HG03565 (cell line): ENCODE results near the gene NCAM2.

ENCODE experiments used
- ATAC-seq: cut with Tn5 transposase; IDR thresholded peaks from one replicate; pipeline ENCODE4 v1.9.1; 2021; ENCODE audit warnings: mild to moderate bottlenecking, moderate library complexity; ENCODE audit not compliant: unreplicated experiment

The NCAM2 gene

DNA sequence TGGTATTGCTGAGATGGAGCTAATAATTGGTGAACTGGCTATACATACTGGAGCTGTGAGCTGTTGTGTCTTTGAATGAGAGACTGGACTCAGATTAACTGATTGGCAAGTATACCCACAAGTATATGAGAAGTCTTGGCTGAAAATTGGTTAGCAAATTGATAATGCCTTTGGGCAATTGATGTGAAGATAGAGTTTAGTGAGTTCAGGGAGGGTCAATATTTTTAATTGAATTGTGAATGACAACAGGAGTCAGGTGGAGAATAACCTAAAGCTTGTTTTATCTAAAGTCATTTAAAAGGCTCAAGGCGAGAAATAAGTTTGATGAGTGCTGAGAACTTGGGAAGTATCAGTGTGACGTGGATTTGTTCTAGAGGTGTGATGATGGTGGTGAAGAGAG lies 27.5 kb downstream of the NCAM2 start:
- no peak for ATAC-seq

DNA sequence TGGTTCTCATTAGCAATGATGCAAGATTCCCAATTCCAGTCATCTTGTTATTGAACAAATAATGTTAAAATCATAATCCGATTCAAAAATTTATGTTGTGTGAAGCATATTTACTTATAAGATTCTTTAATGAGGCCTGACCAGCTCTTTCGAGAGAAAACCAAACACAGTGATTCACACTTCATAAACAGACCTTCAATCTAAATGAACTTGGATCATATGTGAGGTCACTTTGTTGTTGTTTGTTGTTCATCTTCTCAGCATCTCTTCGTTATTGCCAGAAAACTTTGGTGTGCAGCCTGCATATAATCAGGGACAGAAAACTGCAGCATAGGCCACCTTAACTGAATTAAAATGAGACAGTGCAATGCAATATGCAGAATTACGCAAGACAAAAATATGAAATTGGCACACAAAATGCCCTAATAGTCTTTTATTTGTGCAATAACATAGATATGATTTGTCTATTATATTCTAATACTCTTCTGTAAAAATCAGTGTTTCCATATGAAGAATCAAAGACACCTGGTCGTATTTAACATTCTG lies 30.1 kb downstream of the NCAM2 start:
- ATAC-seq = no peak

DNA sequence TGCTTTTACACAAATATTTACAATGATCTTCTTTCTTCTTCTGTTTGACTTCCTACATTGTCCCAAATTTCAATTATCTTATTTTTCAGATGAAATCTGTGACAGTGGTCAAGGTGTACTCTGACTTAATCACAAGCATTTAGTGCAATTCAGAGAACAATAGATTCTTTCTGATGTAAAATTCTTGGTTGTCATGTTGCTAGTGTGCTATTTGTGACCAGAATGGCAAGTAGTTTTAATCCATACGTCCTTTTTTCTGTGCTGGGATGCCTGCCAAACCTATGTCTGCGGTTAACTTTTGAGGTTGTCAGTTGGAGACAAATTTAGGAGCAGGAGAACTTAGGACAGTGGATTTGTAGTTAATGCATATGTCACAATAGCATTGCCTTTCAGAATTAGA lies 31.0 kb downstream of the NCAM2 start:
- ATAC-seq = no peak

- no peak for ATAC-seq
These were observed 32.1 kb downstream of the NCAM2 start for GRCh38 chr21:21030311-21030710.

GRCh38 chr21:21034036-21034435 lies 35.8 kb downstream of the NCAM2 start:
- no peak for ATAC-seq

DNA sequence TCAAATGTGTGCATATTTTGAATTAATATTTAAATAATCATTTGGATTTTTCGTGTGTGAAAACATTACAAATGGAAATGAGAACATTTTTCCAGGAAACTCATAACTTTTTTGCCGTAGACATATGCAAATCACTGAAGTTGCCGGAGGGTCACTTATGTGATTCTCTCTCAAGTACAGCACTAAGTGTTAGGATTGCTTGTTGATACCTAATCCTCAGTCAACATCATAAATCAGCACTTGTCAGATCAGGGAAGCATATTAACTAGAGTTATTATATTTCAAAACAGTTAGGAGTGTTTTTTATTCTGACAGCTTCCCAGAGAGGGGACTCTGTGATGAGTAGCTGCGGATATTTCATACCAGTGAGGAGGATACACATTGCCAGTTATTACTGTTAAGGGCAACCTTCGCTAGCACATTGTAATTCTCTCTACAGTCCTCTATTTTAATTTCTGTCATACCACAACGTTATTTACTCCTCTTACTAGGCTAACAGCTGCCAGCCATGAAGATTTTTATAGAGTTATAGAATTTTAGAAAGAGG lies 41.5 kb downstream of the NCAM2 start:
- no peak for ATAC-seq

DNA sequence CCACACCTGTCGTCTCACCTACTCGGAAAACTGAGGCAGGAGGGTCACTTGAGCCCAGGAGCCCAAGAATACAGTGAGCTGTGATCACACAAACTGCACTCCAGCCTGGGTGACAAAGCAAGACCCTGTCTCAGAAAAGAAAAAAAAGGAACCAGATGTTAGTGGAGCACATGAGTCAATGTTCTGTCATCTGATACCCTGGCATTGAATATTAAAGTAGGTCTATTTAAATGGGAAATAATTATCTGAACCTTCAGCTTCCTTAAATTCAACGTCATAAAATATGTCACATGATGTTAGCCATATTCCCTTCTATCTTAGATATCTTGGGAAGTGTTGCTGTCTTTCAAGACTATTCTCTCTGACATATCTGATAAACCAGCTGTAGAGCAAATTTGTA lies 47.3 kb downstream of the NCAM2 start:
- ATAC-seq = no peak

GRCh38 chr21:21046063-21046462 lies 47.9 kb downstream of the NCAM2 start:
- ATAC-seq = no peak

DNA sequence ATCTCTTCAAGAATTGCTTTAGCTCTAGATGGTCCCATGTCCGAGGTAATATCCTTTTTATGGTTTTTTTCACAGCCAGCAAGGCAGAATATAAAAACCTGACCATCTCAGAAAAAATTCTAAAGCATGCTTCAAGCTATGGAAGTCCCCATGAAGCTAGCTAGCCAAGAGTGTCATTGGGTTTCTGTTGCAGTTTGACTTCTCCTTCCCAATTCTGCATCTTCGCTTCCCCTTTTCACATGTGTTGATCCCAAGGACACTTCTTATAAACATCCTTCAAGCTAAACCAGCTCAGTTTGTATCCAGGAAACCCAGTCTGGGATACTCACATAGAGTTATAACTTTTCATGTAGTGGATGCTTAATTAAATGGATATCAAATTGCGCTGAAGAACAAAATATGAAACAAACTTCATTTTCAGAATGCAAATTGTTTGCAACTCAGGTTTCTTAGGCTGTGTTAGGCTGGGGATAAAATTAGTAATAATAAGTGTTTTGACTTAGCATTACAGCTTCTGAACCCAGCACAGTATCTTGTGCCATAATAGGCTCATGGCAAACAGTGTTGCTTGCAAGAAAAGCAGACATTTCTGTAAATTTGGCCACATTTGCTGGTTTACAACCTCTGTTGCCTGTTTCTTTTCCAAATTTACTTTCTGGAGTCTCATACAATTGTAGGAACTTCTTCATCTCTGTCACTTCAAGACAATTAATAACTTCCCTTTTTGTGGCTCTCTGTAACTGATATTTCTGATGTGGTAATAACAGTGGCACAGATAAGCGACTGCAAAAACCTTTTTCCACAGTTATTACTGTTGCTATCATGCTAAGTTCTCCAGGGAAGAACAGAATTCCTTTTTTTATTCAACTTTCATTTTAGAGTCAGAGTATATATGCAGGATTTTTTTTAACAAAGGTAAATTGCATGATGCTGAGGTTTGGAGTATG lies 53.2 kb downstream of the NCAM2 start:
- no peak for ATAC-seq

DNA sequence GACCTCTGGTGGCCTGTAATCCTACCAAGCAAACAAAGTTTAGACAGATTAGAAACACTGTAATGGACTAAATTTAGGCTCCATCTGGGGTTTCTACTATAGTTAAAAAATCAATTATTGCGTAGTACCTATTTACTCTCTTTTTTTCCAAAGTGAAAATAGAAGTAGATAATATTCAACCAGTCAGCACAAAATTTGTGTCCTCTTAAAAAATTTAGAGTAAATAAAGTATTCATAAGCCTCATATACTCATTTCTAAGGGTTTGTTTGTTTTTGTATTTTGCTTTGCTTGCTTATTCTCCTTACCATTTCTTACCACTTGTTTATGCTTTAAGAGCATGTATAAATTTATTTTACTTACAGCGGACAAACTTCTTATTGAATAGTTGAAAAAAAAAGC lies 54.5 kb downstream of the NCAM2 start:
- no peak for ATAC-seq

DNA sequence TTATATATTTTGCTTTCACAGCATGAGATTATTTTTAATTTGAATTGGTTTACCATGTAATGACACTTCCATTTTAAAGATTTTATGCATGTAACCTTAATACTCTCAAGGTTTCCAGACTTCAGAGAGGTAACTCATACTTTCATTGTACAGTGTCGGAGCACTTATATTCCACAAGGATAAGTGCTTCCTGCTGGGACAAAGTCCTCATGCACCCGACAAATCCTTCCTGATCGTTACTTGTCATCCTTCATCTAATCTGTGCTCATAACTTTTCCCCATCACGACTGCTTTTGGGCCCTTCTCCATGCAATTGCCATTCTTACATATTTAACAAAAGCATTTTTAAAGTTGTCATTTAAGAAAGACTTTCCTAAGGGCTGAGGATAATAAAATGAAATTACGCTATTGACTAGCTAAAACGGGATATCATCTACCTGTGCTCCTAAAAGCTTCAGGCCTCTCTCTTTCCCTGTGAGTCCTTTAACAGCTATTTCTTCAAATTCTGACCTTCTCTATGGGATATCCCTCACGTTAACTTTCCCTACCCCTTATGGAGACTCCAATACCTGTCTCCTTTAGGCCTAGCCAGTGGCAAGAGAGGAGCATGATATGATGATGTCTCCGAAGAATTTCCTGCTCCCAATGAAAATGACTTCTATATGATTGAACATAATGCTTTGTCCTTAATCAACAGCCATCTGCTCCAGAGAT lies 59.3 kb downstream of the NCAM2 start:
- ATAC-seq = no peak

DNA sequence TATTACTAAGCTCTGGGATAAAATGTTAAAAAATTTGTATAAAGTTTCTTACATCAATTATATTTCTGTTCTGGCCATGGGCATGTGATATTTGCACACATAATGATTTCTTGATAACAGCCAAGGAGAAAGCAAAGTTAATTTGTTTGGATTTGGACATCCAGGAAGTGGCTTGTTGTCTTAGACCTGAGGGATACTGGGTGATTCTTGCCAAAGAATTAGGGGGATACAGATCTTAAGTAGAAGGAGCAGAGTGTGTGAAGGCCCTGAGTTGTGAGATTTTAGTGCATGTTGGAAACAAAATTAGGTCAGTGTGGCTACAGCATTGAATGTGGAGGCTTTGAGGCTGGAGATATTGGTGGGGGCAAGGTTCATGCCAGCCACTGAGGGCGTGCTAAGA lies 65.6 kb downstream of the NCAM2 start:
- ATAC-seq = no peak

DNA sequence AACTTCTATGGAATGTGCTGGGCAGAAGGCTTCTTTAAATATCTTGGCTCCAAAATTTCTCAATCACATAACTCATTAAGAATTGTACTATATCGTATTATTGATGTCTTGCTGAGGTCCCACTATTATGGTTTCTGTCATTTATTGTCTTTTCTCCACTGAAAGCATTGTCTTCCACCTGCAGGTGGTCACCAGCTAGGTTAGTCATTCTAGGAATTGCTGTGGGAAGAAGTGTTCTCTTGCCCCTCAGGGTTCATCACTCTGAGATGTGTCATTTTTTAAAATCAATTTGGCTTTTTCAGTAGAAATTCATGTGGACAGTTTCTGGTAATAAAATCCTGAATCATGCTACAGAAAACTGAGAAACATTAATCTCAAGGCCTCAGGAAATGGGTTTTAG lies 66.1 kb downstream of the NCAM2 start:
- no peak for ATAC-seq

DNA sequence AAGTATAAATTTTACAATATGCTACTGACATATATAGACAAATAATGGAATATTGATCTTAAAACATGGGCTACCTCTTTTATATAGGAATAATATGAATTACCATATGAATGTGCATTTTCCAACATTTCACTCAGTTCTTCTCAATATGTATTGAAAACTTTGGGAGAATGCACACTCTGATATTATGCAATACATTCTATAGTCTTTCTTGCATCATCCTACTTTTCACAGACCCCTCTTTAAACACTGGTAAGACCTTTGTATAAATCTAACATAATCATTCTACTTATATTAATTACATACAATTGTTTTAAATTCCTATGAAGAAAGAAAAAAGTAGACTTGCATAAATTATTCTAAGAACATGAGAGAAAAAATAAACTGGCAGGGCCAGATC lies 69.2 kb downstream of the NCAM2 start:
- no peak for ATAC-seq

- ATAC-seq = no peak
These were observed 76.1 kb downstream of the NCAM2 start for GRCh38 chr21:21074305-21074704.

DNA sequence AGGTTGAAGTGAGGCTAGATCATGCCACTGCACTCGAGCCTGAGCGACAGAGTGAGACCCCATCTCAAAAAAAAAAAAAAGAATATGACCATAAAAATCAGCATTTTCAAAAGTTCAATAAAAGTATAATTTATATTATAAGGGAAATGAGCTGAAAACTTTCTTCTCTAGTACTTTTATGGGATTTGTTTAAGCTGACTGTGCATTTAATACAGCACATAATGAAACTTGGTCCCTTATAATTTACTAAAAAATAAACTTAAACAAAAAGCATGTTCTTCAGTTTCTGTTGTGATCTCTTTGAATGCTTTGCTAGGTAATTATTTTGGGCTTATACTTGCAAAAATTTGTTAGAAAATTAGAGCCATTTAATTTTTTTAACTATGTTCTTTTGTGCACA lies 77.8 kb downstream of the NCAM2 start:
- ATAC-seq = no peak

- ATAC-seq = no peak
These were observed 78.3 kb downstream of the NCAM2 start for GRCh38 chr21:21076491-21076890.

- ATAC-seq = no peak
These were observed 81.4 kb downstream of the NCAM2 start for GRCh38 chr21:21079646-21080045.

- no peak for ATAC-seq
These were observed 86.0 kb downstream of the NCAM2 start for GRCh38 chr21:21084179-21084578.

DNA sequence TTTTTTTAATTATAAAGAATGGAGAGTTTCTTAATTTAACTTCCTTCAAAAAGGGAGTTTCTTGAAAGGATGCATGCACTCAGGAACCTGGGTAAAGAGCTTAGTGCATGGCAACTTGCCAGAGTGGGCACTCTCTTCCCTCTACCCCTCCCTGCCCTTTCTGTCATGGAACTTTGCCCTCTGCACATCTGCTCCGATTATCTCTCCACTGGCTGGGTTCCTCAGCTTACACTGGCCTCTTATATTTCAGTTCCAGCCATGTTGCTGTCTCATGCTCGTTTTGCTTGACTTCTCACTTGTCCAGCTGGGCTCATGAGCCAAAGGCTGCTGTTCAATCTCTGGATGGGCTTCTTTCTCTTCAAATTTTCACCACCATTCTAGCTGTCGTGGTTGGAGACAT lies 87.0 kb downstream of the NCAM2 start:
- ATAC-seq = no peak

DNA sequence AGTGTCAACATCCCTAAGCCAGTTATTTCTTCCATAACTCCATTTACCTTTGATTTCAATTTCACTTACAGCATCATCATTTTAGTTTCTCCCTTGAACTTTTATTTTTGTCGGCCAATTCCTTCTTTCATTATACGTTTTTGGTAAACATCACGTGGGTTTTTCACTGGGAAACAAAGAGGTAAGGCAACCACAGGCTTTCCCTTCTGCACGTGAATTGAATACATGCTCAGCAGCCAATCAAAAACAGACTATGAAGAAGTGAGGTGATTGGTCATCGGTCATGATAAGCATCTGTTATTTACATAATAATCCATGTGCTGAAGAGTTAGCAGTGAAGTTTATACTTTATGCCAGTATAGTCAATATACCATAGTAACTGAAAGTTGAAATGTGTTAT lies 98.7 kb downstream of the NCAM2 start:
- ATAC-seq = no peak

GRCh38 chr21:21097466-21097865 lies 99.3 kb downstream of the NCAM2 start:
- no peak for ATAC-seq
